Astrocyte of the cerebellum (primary cell): Measurements from ENCODE around the gene RALGAPB.

Experiments
- DNase-seq: peaks from one replicate; pipeline ENCODE4 v3.0.0-alpha.2; 2011; ENCODE audit warnings: low read depth
- H3K4me3 ChIP-seq: 2 replicates; pipeline ENCODE4 v1.5.1; 2011; ENCODE audit warnings: mild to moderate bottlenecking, low read depth, low read length, moderate library complexity
- in situ Hi-C: cut with HindIII; loops from 2 replicates; pipeline ENCODE4 v1.10.0; 2017; ENCODE audit warnings: low sequenced_read_pairs
- TF ChIP-seq, protein P1 (sequence below): IDR thresholded peaks from 2 replicates; pipeline ENCODE4 v1.5.1; 2012; ENCODE audit warnings: low read length, low read depth, moderate library complexity, mild to moderate bottlenecking; ENCODE audit errors: missing control alignments

Gene RALGAPB

DNA sequence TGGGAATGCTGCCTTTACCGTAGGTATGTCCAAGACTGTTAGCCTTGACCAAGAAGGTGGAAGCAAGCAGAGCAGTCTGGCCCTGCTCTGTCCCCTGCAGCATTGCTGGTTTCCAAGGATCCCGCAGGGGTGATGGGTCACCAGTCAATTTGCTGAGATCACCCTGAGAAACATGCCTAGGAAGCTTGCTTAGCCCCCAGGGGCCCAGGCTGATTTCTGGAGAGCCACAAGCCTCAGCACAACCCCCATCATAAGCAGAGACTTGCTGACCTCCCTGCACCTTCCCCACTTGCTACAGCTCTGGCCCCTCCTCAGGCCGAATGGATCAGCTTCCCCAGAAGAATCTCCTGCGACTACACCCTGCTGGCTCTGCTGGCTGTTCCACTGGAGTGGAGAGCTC, 150.4 kb downstream of the RALGAPB start:
- TF ChIP-seq, protein P1, sequence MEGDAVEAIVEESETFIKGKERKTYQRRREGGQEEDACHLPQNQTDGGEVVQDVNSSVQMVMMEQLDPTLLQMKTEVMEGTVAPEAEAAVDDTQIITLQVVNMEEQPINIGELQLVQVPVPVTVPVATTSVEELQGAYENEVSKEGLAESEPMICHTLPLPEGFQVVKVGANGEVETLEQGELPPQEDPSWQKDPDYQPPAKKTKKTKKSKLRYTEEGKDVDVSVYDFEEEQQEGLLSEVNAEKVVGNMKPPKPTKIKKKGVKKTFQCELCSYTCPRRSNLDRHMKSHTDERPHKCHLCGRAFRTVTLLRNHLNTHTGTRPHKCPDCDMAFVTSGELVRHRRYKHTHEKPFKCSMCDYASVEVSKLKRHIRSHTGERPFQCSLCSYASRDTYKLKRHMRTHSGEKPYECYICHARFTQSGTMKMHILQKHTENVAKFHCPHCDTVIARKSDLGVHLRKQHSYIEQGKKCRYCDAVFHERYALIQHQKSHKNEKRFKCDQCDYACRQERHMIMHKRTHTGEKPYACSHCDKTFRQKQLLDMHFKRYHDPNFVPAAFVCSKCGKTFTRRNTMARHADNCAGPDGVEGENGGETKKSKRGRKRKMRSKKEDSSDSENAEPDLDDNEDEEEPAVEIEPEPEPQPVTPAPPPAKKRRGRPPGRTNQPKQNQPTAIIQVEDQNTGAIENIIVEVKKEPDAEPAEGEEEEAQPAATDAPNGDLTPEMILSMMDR: no peak
- DNase-seq: no peak
- no peak overlapping the region for H3K4me3 ChIP-seq
- in situ Hi-C loops: no loop called here

DNA sequence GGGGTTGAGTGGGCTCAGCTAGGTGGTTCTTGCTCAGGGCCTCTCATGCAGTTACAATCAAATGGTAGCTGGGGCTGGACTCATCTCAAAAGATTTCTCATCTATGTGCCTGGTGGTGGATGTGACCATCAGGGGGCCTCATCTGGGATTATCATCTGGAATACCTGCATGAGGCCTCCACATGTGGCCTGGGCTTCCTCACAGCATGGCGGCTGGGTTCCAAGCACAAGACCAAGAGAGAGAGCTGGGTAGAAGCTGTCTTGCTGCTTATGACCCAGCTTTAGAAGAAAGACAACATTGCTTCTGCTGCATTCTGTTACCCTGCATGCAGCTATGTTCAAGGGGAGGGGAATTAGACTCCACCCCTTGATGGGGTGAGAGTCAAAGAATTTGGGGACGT, 151.4 kb downstream of the RALGAPB start:
- in situ Hi-C loops: no loop called here
- H3K4me3 ChIP-seq: no peak overlapping the region
- TF ChIP-seq, protein P1: no peak

DNA sequence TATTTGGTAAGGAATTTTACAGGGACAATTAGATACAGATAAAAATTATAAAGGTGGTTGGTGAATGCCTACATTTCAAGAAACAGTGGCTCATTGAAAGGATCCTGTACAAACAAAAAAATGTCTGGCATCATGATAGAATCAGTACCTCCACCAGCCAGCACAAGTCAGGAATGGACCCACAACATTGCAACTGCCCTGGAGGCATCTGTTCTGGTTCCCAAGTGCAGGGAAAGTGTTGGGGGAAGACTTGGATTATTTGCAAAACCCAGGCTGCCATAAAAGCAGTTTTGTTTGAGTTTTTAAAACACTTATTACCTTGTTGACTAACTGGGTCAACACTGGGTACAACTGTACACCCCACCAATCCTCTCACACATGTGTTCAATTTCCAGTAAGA, 153.3 kb downstream of the RALGAPB start:
- H3K4me3 ChIP-seq: no peak overlapping the region
- in situ Hi-C loops: no loop called here
- TF ChIP-seq, protein P1: no peak

More for the DNA sequence above, 151.4 kb downstream of the RALGAPB start:
- DNase-seq: no peak

DNA sequence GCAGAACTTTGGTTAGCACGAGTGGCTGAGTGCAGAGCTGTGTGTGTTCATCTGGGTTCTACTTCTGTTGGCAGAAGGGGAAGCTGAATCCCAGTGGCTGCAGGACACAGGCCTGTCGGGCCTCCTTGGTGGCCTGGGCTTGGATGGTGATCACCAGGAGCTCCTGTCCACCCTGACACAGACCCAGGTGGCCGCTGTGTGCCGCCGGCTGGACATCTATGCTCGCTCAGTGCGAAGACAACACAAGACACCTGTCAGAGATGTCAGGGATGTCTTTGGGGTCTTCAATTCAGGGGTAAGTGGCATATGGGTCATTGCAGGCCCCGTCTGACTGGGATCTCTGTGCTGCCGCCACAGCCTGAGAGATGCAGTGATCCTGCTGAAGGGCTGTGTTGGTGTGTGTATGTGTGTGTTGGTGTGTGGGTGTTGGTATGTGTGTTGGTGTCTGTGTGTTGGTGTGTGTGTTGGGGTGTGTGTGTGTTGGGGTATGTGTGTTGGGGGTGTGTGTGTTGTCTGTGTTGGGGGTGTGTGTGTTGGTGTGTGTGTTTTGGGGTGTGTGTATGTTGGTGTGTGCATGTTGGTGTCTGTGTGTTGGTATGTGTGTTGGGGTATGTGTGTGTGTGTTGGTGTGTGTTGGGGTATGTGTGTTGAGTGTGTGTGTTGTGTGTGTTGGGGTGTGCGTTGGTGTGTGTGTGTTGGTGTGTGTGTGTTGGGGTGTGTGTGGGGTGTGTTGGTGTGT, 154.4 kb downstream of the RALGAPB start:
- TF ChIP-seq, protein P1: no peak
- no peak overlapping the region for H3K4me3 ChIP-seq
- no peak for DNase-seq
- in situ Hi-C loops: no loop called here

More for the DNA sequence above, 153.3 kb downstream of the RALGAPB start:
- no peak for DNase-seq
